CD14-positive monocyte (primary cell): ENCODE results near the gene FAXDC2. TPM values are rescaled to one million over a fixed set of nuclear protein-coding genes. Genes with fewer than 3 reads are reported as not detected.
A peak's percentile ranks its signal among the peaks of the same experiment; 100 is the strongest.

Experiments used
- DNase-seq, 3 donors: peaks; one replicate each; pipeline ENCODE4 v3.0.0-alpha.2; 2011 to 2022
- H2AFZ ChIP-seq: 2 replicates; pipeline ENCODE4 v1.6.0; 2012; ENCODE audit warnings: mild to moderate bottlenecking, low read depth, low read length, inconsistent platforms; ENCODE audit not compliant: insufficient read depth, poor library complexity, severe bottlenecking
- H3K27ac ChIP-seq, 2 donors: 1 replicate in 1 of 2; 2 replicates in 1 of 2; pipeline ENCODE4 v1.5.1; 2012 to 2013; ENCODE audit warnings: low read length in 2 of 2, control low read depth in 1 of 2, inconsistent platforms in 1 of 2, low read depth in 1 of 2, mild to moderate bottlenecking in 1 of 2
- H3K27me3 ChIP-seq, 2 donors: one replicate each; pipeline versions ENCODE4 v1.6.0 to v1.6.1; 2011 to 2013; ENCODE audit warnings: low read length in 2 of 2; ENCODE audit not compliant: control insufficient read depth in 2 of 2, insufficient read depth in 2 of 2
- H3K36me3 ChIP-seq, 2 donors: replicated peaks in 1 of 2; 1 replicate in 1 of 2; 2 replicates in 1 of 2; pipeline versions ENCODE4 v1.5.1 to v1.6.1; 2012 to 2013; ENCODE audit warnings: low read length in 2 of 2, control low read depth in 1 of 2, inconsistent platforms in 1 of 2, mild to moderate bottlenecking in 1 of 2; ENCODE audit not compliant: insufficient read depth in 2 of 2, control insufficient read depth in 1 of 2
- H3K4me1 ChIP-seq, 2 donors: 1 replicate in 1 of 2; 2 replicates in 1 of 2; pipeline versions ENCODE4 v1.5.1 to v1.6.1; 2012 to 2013; ENCODE audit warnings: low read length in 2 of 2, control low read depth in 1 of 2, inconsistent platforms in 1 of 2, mild to moderate bottlenecking in 1 of 2, moderate library complexity in 1 of 2; ENCODE audit not compliant: insufficient read depth in 2 of 2, control insufficient read depth in 1 of 2
- H3K4me2 ChIP-seq: replicated peaks from 2 replicates; pipeline ENCODE3; 2012; ENCODE audit warnings: low read length, moderate library complexity, mild to moderate bottlenecking; ENCODE audit not compliant: poor library complexity, severe bottlenecking; ENCODE audit errors: extremely low read depth
- H3K4me3 ChIP-seq, 3 experiments: fragments of 200-600 bp in 1 of 3; sonication (generic) in 1 of 3; replicated peaks in 1 of 3; 1 replicate in 2 of 3; 2 replicates in 1 of 3; pipeline ENCODE4 v1.5.1; 2011 to 2013; ENCODE audit warnings: low read length in 3 of 3, mild to moderate bottlenecking in 3 of 3, control low read depth in 2 of 3, low read depth in 2 of 3, inconsistent platforms in 1 of 3, moderate library complexity in 1 of 3
- H3K79me2 ChIP-seq: 2 replicates; pipeline ENCODE4 v1.6.0; 2012; ENCODE audit warnings: mild to moderate bottlenecking, control low read depth, inconsistent platforms, low read length, moderate library complexity; ENCODE audit not compliant: insufficient read depth
- H3K9ac ChIP-seq: 2 replicates; pipeline ENCODE4 v1.6.0; 2017; ENCODE audit warnings: low read length, mild to moderate bottlenecking; ENCODE audit not compliant: insufficient read depth, poor library complexity, severe bottlenecking
- H3K9me3 ChIP-seq, 2 donors: replicated peaks in 1 of 2; 1 replicate in 1 of 2; 2 replicates in 1 of 2; pipeline versions ENCODE4 v1.5.1 to v1.6.1; 2012 to 2013; ENCODE audit warnings: low read length in 2 of 2, control low read depth in 1 of 2; ENCODE audit not compliant: control insufficient read depth in 1 of 2, insufficient read depth in 1 of 2
- H4K20me1 ChIP-seq: 2 replicates; pipeline ENCODE4 v1.6.0; 2012; ENCODE audit warnings: mild to moderate bottlenecking, low read length, control low read depth, moderate library complexity; ENCODE audit not compliant: insufficient read depth
- H3K27ac Mint-ChIP-seq, 7 donors: one replicate each; pipeline ENCODE4 v1.8.0; 2020; ENCODE audit warnings: mild to moderate bottlenecking in 7 of 7, mixed read lengths in 7 of 7, moderate library complexity in 6 of 7, inconsistent platforms in 2 of 7
- H3K27me3 Mint-ChIP-seq, 3 donors: one replicate each; pipeline ENCODE4 v1.8.0; 2021 to 2022; ENCODE audit warnings: low read depth in 3 of 3, mild to moderate bottlenecking in 3 of 3, mixed read lengths in 3 of 3, moderate library complexity in 3 of 3, inconsistent platforms in 1 of 3
- H3K36me3 Mint-ChIP-seq, 2 donors: one replicate each; pipeline ENCODE4 v1.8.0; 2020; ENCODE audit warnings: mixed read lengths in 2 of 2, inconsistent platforms in 1 of 2, mild to moderate bottlenecking in 1 of 2
- H3K4me1 Mint-ChIP-seq: one replicate; pipeline ENCODE4 v1.8.0; 2020; ENCODE audit warnings: mild to moderate bottlenecking, mixed read lengths
- H3K4me3 Mint-ChIP-seq, 2 donors: one replicate each; pipeline ENCODE4 v1.8.0; 2020; ENCODE audit warnings: mild to moderate bottlenecking in 2 of 2, mixed read lengths in 2 of 2, moderate library complexity in 1 of 2
- H3K9me3 Mint-ChIP-seq, 7 donors: one replicate each; pipeline ENCODE4 v1.8.0; 2020 to 2022; ENCODE audit warnings: mixed read lengths in 7 of 7, mild to moderate bottlenecking in 6 of 7, moderate library complexity in 6 of 7, inconsistent platforms in 2 of 7
- CTCF ChIP-seq: fragments of 200-600 bp; IDR thresholded peaks from one replicate; pipeline ENCODE4 v1.8.0; 2022; ENCODE audit warnings: antibody characterized with exemption, mild to moderate bottlenecking
- WGBS: methylation state at CpG from one replicate; pipeline ENCODE4 v1.1.5; 2013; ENCODE audit warnings: missing lambda C conversion rate; ENCODE audit not compliant: insufficient coverage; 5-methylcytosine and 5-hydroxymethylcytosine counted together
- intact Hi-C, 2 donors: fragments of 100-400 bp; cut with micrococcal nuclease; formaldehyde crosslinking; loops; one replicate each; pipeline versions ENCODE4 v1.15.0 to v1.15.1; 2023
- polyA plus RNA-seq, 3 donors: library from polyadenylated mRNA; depleted of rRNA in 1 of 3; unstranded in 2 of 3; stranded (reverse) in 1 of 3; fragments of 300-500 nt in 2 of 3; fragments of >200 nt in 1 of 3; fragmentation: Illumina TruSeq in 2 of 3; gene quantifications; 1 replicate in 2 of 3; 2 replicates in 1 of 3; pipeline ENCODE4 v1.2.3, GENCODE V29; 2012 to 2021

Gene FAXDC2
- polyA plus RNA-seq, 3 donors: 0.30 to 1.4 (median 0.60) TPM

- peaks cover 11 to 18% of the 10 kb centered on the region in 2 donors for H3K4me1 ChIP-seq
- no peak for TF ChIP-seq CTCF
- H3K9me3 ChIP-seq: no peaks in the 10 kb centered on the region
- Mint-ChIP-seq H3K4me3 (no peak overlapping the region), H3K36me3 (peaks cover 65 to 92% of the 10 kb centered on the region in 2 donors), H3K4me1 (peaks cover 19% of the 10 kb centered on the region), H3K27ac (peak overlapping the region in 6 of 7 donors; percentile 50 to 77 (median 63)), H3K27me3 (no peaks in the 10 kb centered on the region), H3K9me3 (no peaks in the 10 kb centered on the region)
- H3K9ac ChIP-seq: no peak overlapping the region
- peak overlapping the region in 1 of 2 donors; percentile 48 for H3K27ac ChIP-seq
- intact Hi-C loops: loop anchor here in 1 of 2 donors (5.0 kb wide), 1 partner anchor 159 kb away; no protein-coding TSS in a partner anchor
- H3K79me2 ChIP-seq: no peaks in the 10 kb centered on the region
- no peak for DNase-seq
- no peak overlapping the region for H3K4me2 ChIP-seq
- H3K36me3 ChIP-seq: peaks cover 83 to 95% of the 10 kb centered on the region in 2 donors
- peaks cover 25% of the 10 kb centered on the region for H4K20me1 ChIP-seq
- WGBS: 83% methylated on average over 5 of the region's 7 CpGs
- no peak overlapping the region for H2AFZ ChIP-seq
- no peak overlapping the region for H3K4me3 ChIP-seq
- H3K27me3 ChIP-seq: no peaks in the 10 kb centered on the region
These were observed 39.2 kb downstream of the FAXDC2 start for GRCh38 chr5:154811239-154811638.

- Histone ChIP-seq H3K9me3 (no peaks in the 10 kb centered on the region), H3K27ac (no peak overlapping the region), H3K9ac (no peak overlapping the region), H3K4me1 (peaks cover 0 to 5% of the 10 kb centered on the region in 2 donors), H3K79me2 (no peaks in the 10 kb centered on the region), H4K20me1 (peaks cover 7% of the 10 kb centered on the region), H3K27me3 (no peaks in the 10 kb centered on the region), H3K4me3 (no peak overlapping the region), H3K36me3 (peaks cover 95 to 100% of the 10 kb centered on the region in 2 donors), H3K4me2 (no peak overlapping the region), H2AFZ (no peak overlapping the region)
- Mint-ChIP-seq H3K4me3 (no peak overlapping the region), H3K27me3 (no peaks in the 10 kb centered on the region), H3K4me1 (peaks cover 3% of the 10 kb centered on the region), H3K36me3 (peaks cover 76 to 96% of the 10 kb centered on the region in 2 donors), H3K9me3 (no peaks in the 10 kb centered on the region), H3K27ac (peak overlapping the region in 2 of 7 donors; percentile 12 to 43)
- no peak for DNase-seq
- 88% methylated on average over 1 of the region's 4 CpGs for WGBS
- intact Hi-C loops: loop anchor here in 1 of 2 donors (5.0 kb wide), 1 partner anchor 39 kb away; no protein-coding TSS in a partner anchor
- TF ChIP-seq CTCF: no peak
These were observed 44.2 kb downstream of the FAXDC2 start for GRCh38 chr5:154806176-154806575.
